Neuron (in vitro differentiated cells): Measurements from ENCODE around the gene ACTL6B.

Experiments
- H2AFZ ChIP-seq: one replicate; pipeline ENCODE4 v1.6.1; 2013; ENCODE audit warnings: low read depth, mild to moderate bottlenecking, inconsistent platforms, low read length, moderate library complexity
- H3K27me3 ChIP-seq: one replicate; pipeline ENCODE4 v1.6.1; 2013; ENCODE audit warnings: low read length; ENCODE audit not compliant: insufficient read depth
- H3K36me3 ChIP-seq: one replicate; pipeline ENCODE4 v1.6.1; 2013; ENCODE audit warnings: low read length; ENCODE audit not compliant: insufficient read depth
- H3K4me1 ChIP-seq: one replicate; pipeline ENCODE4 v1.6.1; 2013; ENCODE audit warnings: low read length; ENCODE audit not compliant: insufficient read depth
- H3K4me3 ChIP-seq: 2 replicates; pipeline ENCODE4 v1.5.1; 2013; ENCODE audit warnings: mild to moderate bottlenecking, low read length, moderate library complexity
- H3K9me3 ChIP-seq: one replicate; pipeline ENCODE4 v1.6.1; 2013; ENCODE audit warnings: low read length

The ACTL6B gene

DNA sequence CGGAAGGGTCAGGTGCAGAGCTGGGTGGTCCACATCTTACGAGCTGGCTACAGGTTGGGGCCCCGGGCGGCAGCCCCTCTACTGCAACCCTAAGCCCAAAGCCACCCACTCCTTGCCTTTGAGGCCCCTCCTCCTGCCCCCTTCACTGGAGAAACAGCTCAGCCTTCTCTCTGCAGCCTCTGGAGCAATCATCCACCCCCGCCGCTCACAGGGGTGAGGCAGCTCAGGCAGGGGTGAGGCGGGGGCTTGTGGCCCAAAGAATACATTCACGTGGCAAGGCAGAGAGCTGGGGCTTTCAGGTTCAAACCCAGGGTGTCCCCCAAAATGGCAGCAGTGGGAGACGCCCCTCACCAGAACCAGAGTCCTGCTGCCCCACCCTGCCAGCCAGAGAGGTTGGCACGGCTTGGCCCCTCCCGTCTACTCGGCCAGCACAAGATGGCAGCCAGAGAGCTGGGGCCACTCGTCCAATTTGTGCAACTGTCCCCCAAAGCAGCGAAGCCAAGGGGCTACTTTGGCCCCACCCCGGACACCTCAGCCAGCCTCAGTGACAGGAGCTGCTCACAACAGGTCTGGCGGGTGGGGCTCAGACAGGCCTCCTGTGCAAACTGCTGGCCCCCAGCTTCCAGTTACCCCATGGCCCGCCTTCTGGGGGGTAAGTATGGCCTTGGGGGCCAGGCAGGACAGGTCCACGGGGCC lies 24.5 kb upstream of the ACTL6B start:
- peaks cover 83% of the 10 kb centered on the region for H3K36me3 ChIP-seq
- H3K9me3 ChIP-seq: no peaks in the 10 kb centered on the region
- H3K4me3 ChIP-seq: no peak overlapping the region
- H2AFZ ChIP-seq: no peak overlapping the region
- H3K4me1 ChIP-seq: peaks cover 6% of the 10 kb centered on the region
- H3K27me3 ChIP-seq: no peaks in the 10 kb centered on the region

DNA sequence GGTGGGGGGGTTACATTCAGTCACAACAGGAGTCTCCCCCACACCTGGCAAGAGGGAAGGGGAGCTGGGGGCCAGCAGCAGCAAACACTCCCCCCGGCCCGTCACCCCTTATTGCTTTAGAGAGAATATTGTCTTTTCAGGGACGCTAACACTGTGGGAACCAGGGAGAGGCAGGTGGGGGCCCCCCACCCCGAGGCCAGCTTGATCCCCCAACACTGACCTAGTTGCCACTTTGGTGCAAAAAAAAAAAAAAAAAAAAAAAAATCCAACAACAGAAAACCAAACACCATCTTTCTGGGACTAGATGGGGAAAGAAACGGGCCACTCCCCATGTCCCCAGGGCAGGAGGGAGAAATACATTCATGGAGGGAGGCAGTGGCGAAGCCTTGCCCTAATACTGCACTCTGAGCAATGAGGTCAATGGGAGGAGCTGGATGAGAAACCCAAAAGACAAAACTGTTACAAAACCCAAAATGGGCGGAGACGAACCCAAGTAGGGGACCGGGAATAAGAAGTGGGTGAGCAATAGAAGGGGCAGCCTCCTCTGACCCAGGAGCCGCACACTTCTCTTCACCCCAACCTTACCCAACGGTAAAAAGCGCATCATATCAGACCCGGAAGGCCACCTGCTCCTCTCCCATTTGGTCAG lies 23.8 kb upstream of the ACTL6B start:
- Histone ChIP-seq H2AFZ (no peak overlapping the region), H3K36me3 (peaks cover 76% of the 10 kb centered on the region), H3K4me3 (no peak overlapping the region), H3K4me1 (peaks cover 6% of the 10 kb centered on the region), H3K9me3 (no peaks in the 10 kb centered on the region), H3K27me3 (no peaks in the 10 kb centered on the region)

DNA sequence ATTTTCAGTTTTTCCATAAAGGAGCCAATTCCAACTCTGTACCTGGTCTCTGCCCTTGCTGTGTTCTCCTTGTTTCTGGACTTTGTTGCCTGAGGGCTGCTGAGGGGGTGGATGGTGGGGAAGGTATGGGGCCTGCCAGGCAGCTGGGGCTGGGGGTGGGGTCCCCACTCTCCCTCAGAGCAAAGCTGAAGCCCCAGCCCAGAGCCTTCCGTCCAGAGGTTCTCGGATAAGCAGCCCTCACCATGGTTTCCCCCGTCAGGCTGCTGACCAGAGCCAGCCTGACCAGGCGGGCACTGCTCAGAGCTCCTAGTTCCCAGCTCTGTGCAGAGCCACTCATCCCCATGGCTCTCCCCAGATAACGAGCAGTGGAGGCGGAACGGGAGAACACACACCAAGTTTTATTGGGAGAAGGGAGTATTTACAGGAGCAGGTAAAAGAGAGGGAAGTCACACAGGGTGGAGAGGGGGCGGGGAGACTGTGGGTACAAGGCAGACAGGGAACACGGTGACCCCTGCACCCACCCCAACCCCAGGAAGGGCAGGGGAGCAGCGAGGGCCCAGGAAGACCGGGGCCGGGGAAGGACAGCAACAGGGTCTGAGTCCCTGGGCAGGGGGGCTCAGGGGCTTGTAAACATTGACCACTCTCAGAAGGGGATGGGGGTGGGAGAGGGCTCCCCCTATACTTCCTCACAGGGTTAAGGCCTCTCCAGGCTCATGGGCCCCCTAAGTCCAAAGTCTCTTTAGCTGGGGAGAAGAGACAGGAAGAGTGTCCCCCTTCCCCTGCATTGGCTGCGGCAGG lies 23.1 kb upstream of the ACTL6B start:
- Histone ChIP-seq H3K4me1 (peaks cover 6% of the 10 kb centered on the region), H3K4me3 (no peak overlapping the region), H3K27me3 (no peaks in the 10 kb centered on the region), H2AFZ (no peak overlapping the region), H3K9me3 (no peaks in the 10 kb centered on the region), H3K36me3 (peaks cover 69% of the 10 kb centered on the region)

DNA sequence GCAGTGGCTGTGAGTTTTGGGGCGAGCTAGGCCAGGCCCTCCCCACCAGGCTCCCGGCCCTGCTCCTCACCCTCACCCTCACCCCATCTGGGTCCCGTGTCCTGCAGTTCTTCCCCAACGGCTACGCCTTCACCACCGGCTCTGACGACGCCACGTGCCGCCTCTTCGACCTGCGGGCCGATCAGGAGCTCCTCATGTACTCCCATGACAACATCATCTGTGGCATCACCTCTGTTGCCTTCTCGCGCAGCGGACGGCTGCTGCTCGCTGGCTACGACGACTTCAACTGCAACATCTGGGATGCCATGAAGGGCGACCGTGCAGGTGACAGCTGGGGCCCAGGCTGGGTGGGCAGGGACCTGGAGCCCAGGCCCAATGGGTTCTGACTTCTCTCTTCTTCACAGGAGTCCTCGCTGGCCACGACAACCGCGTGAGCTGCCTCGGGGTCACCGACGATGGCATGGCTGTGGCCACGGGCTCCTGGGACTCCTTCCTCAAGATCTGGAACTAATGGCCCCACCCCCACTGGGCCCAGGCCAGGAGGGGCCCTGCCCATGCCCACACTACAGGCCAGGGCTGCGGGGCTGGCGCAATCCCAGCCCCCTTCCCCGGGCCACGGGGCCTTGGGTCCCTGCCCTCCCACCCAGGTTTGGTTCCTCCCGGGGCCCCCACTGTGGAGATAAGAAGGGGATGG lies 22.2 kb upstream of the ACTL6B start:
- Histone ChIP-seq H3K36me3 (peaks cover 63% of the 10 kb centered on the region), H3K4me1 (peaks cover 6% of the 10 kb centered on the region), H3K9me3 (no peaks in the 10 kb centered on the region), H3K27me3 (no peaks in the 10 kb centered on the region), H2AFZ (no peak overlapping the region), H3K4me3 (no peak overlapping the region)

DNA sequence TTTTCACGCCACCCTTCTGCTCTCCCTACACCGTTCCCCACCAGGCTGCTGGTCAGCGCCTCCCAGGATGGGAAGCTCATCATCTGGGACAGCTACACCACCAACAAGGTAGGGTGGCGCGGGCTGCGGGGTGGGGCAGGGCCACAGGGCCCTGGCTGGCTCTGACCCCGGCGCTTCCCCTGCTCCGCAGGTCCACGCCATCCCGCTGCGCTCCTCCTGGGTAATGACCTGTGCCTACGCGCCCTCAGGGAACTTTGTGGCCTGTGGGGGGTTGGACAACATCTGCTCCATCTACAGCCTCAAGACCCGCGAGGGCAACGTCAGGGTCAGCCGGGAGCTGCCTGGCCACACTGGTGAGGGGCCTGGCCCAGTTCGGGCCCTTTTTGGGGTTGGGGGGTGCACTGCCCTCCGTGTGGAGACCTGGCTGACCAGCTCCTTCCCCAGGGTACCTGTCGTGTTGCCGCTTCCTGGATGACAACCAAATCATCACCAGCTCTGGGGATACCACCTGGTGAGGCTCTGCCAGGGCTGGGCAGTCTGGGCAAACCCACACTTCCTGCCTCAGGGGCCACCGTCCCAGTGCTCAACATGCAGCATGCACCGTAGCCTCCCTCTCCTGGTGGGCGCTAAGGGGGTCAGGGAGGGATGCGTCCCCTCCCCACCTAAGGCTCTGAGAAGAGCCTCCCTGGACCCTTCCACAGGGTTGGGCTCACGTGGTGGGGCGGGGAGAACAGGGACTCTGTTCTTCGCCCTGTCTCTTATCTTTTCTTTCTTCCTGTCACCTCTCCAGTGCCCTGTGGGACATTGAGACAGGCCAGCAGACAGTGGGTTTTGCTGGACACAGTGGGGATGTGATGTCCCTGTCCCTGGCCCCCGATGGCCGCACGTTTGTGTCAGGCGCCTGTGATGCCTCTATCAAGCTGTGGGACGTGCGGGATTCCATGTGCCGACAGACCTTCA lies 21.3 kb upstream of the ACTL6B start:
- H3K36me3 ChIP-seq: peaks cover 56% of the 10 kb centered on the region
- no peaks in the 10 kb centered on the region for H3K9me3 ChIP-seq

DNA sequence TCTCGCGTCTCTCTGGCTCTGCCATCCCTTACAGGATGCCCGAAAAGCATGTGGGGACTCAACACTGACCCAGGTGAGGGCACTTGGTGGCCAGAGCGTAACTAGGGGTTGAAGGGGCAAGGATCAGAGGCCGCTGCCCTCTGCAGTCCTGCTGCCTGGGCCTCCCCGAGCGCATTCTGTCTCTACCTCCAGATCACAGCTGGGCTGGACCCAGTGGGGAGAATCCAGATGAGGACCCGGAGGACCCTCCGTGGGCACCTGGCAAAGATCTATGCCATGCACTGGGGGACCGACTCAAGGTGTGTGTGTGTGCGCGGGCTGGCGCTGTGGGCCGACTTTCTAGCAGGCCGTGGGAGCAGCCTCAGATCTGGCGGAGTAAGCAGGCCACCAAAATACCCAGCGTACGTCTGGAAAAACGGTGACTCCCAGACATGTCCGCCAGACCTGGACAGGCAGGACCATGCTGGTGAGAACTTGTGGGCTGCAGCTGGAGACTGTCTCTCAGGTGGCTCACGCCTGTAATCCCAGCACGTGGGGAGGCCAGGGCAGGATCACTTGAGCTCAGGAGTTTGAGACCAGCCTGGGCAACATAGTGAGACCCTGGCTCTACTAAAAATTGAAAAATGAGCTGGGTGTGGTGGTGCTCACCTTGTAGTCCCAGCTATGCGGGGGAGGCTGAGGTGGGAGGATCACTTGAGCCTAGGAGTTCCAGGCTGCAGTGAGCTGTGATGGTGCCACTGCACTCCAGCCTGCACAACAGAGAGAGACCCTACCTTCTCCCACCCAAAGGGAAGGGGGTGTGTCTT lies 20.5 kb upstream of the ACTL6B start:
- no peak overlapping the region for H2AFZ ChIP-seq
- peaks cover 47% of the 10 kb centered on the region for H3K36me3 ChIP-seq
- H3K4me1 ChIP-seq: peaks cover 6% of the 10 kb centered on the region
- no peaks in the 10 kb centered on the region for H3K27me3 ChIP-seq
- H3K9me3 ChIP-seq: no peaks in the 10 kb centered on the region
- peak overlapping the region; percentile 97 for H3K4me3 ChIP-seq

More for the DNA sequence above, 21.3 kb upstream of the ACTL6B start:
- Histone ChIP-seq H3K4me3 (no peak overlapping the region), H2AFZ (no peak overlapping the region), H3K4me1 (peaks cover 6% of the 10 kb centered on the region), H3K27me3 (no peaks in the 10 kb centered on the region)

DNA sequence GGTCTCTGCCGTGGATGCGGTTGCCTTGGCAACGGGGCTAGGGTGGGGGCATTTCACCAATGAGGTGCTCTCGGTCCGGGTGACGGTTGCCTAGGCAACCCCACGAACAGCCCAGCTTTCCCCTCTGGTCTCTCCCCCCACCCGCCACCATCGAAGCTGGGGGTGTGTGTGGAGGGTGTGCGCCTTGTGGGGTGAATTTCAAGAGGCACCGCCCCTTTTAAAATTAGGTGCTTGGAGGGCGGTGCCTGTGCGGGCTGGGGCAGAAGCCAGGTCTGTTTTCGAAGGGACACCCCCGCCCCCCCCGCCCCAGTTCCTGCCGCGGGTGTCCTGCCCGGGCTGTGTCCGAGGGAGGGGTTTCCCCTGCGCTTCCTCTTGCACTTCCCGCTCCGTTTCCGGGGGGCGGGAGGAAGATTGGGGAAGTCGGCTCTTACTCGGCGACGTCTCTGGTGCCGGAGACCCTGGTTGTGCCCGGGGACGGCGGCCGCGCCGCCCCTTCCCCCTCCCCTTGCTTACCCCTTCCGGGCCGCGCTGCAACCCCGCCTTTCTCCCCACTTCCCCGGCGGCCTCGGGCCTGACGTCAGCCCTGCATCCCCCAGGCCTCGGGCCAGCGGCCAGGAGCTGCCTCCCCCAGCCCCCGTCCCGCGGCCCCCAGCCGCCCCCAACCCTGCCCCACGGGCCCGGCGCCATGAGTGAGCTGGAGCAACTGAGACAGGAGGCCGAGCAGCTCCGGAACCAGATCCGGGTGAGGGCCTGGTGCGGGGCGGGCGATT lies 19.5 kb upstream of the ACTL6B start:
- H3K4me3 ChIP-seq: peak overlapping the region; percentile 97
- H3K9me3 ChIP-seq: no peaks in the 10 kb centered on the region
- H2AFZ ChIP-seq: no peak overlapping the region
- no peaks in the 10 kb centered on the region for H3K27me3 ChIP-seq
- H3K36me3 ChIP-seq: peaks cover 41% of the 10 kb centered on the region
- peaks cover 6% of the 10 kb centered on the region for H3K4me1 ChIP-seq

DNA sequence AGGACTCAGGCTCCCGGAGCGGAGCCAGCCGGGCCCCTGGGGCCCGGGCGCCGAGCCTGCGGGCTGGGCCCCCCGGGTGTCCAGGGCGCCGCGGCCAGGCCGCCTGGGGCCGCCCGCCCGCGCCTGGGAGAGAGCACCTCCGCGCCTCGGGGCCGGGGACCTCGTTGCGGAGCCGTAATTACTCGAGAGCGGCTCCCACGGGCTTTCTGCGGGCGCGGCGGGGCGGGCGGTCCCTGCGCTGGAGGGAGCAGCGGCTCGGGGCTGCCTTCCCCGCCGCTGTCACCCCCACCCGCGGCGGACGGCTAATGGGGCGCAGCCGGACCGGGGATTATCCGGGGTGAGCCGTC lies 18.8 kb upstream of the ACTL6B start:
- Histone ChIP-seq H2AFZ (no peak overlapping the region), H3K4me3 (peak overlapping the region; percentile 97), H3K9me3 (no peaks in the 10 kb centered on the region), H3K27me3 (no peaks in the 10 kb centered on the region), H3K4me1 (peaks cover 6% of the 10 kb centered on the region), H3K36me3 (peaks cover 35% of the 10 kb centered on the region)

DNA sequence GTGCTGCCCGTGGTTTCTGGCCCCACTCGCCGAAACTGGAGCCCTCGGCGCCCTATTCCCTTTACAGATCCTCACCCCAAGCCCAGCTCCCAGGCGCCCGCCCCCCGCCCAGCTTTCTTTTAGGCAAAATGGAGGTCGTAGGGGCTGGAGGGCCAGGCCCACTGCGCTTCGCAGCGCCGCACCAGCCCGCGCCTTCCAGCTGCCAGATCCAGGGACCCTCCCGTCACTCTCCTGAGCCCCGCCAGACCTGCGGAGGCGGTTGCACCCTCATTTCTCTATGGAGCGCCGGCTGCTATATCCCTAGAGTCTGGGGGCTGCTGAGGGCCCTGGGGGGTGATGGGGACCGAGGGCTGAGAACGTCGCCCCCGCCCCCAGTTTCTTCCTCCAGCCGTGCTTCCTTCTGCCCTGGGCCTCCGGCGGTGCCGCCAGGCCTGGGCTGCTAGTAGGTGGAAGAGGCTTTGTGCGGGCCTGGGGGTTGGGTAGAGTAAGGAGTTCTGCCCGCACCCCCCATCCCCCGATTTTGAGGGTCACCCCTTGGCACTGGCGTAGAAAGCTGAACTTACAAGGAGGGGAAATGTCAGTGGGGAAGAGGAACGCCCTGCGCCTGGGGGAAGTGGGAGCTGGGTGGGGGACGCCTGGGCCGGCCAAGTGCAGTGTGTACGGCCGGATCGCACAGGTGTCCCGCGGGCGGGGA lies 18.3 kb upstream of the ACTL6B start:
- H3K4me1 ChIP-seq: peaks cover 6% of the 10 kb centered on the region
- H3K27me3 ChIP-seq: no peaks in the 10 kb centered on the region
- peaks cover 30% of the 10 kb centered on the region for H3K36me3 ChIP-seq
- no peaks in the 10 kb centered on the region for H3K9me3 ChIP-seq
- H3K4me3 ChIP-seq: peak overlapping the region; percentile 97
- no peak overlapping the region for H2AFZ ChIP-seq

DNA sequence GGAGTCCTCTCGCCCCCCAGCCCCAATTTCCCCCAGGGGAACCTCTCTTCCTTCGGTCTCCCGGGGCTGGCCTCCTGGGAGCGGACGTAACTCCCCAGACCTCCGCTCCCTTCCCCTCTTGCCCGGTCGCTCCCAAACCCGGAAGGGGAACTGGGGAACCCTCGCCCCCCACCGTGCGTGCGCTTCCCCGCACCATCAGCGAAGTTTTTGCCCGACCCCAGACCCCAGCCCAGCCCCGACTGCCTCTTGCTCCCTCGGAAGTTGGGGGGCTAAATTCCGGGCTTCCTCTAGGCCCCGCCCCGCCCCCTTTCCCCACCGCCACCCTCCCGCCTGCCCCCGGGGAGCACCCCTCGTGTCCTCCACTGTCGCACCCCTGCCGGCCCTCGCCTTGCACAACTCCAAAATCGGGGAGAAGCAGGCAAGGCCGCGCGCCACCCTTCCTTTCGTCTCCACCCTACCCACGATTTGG lies 17.7 kb upstream of the ACTL6B start:
- Histone ChIP-seq H3K27me3 (no peaks in the 10 kb centered on the region), H3K36me3 (peaks cover 25% of the 10 kb centered on the region), H3K9me3 (no peaks in the 10 kb centered on the region), H3K4me3 (peak overlapping the region; percentile 97), H3K4me1 (peaks cover 6% of the 10 kb centered on the region), H2AFZ (peak overlapping the region; percentile 18)
